Stomach (tissue), 19 donors: ENCODE measurements around the gene GRAP. TPM values are rescaled to one million over a fixed set of nuclear protein-coding genes. Genes with fewer than 3 reads are reported as not detected.
"Not testable (repeated sequence)": the region's sequence is repeated elsewhere in the genome, so short reads cannot be mapped to it uniquely, and the experiment has no call there.

ENCODE experiments used
- DNase-seq, 2 donors: peaks; one replicate each; pipeline versions ENCODE4 v3.0.0 to v3.0.0-alpha.2; 2013 to 2019
- H3K27ac ChIP-seq, 5 donors: fragments of 200-600 bp in 4 of 5; sonication (generic) in 4 of 5; one replicate each; pipeline ENCODE4 v1.5.1; 2013 to 2019; ENCODE audit warnings: mild to moderate bottlenecking in 1 of 5, moderate library complexity in 1 of 5
- H3K27me3 ChIP-seq, 3 donors: fragments of 200-600 bp; sonication (generic); one replicate each; pipeline ENCODE4 v1.5.1; 2017 to 2019; ENCODE audit warnings: mixed run types in 1 of 3
- H3K36me3 ChIP-seq, 4 donors: fragments of 200-600 bp; sonication (generic); 1 replicate in 3 of 4; 2 replicates in 1 of 4; pipeline ENCODE4 v1.5.1; 2016 to 2019
- H3K4me1 ChIP-seq, 4 donors: fragments of 200-600 bp; sonication (generic); one replicate each; pipeline ENCODE4 v1.5.1; 2016 to 2019
- H3K4me3 ChIP-seq, 4 donors: fragments of 200-600 bp; sonication (generic) in 3 of 4; one replicate each; pipeline ENCODE4 v1.5.1; 2016 to 2019; ENCODE audit warnings: mild to moderate bottlenecking in 1 of 4
- H3K9me3 ChIP-seq, 4 donors: fragments of 200-600 bp; sonication (generic); one replicate each; pipeline ENCODE4 v1.5.1; 2016 to 2019
- POLR2AphosphoS5 ChIP-seq, 3 donors: sonication (generic); formaldehyde crosslinking; IDR thresholded peaks; one replicate each; pipeline ENCODE4 v1.6.1; 2016; ENCODE audit warnings: antibody characterized with exemption in 3 of 3
- WGBS, 5 donors: extraction: QIAGEN DNeasy Blood & Tissue Kit in 3 of 5; methylation state at CpG; one replicate each; pipeline versions ENCODE4 v1.1.5 to v1.1.7; 2013 to 2018; 5-methylcytosine and 5-hydroxymethylcytosine counted together
- intact Hi-C: fragments of 100-400 bp; cut with DNase I; formaldehyde crosslinking; loops from one replicate; pipeline ENCODE4 v1.15.1; 2023; ENCODE audit warnings: low total_unique reads
- long read RNA-seq, 10 donors: transcript quantifications; one replicate each; lab custom pipeline, GENCODE V29; 2026
- polyA plus RNA-seq, 3 donors: library from polyadenylated mRNA; stranded (reverse); fragments of 200-250 nt; gene quantifications; one replicate each; pipeline ENCODE4 v1.2.3, GENCODE V29; 2013
- total RNA-seq, 5 donors: library from RNA; depleted of rRNA; stranded (reverse); fragments of >200 nt; gene quantifications; one replicate each; pipeline versions ENCODE4 v1.1.0 to v1.2.3, GENCODE V29; 2014 to 2016
- donor health status: healthy with polysubstance abuse.
- donor health status: Bipolar disorder and iron deficiency.
- donor health status: healthy.

GRAP gene
- 10 to 100 TPM in 1 of 5 donors, 1 to 10 TPM in 3, under 1 TPM in 1; 0.87 to 92.2 (median 2.0) TPM for total RNA-seq
- 1 to 10 TPM; 2.6 to 4.1 (median 3.3) TPM for polyA plus RNA-seq
- long read RNA-seq, donor 1, partial matches to known transcripts, result 0 of 2 reads
- long read RNA-seq, donor 1, other reads (novel, unspliced or antisense), result 0 of 2 reads
- long read RNA-seq, donor 2, transcript GRAP-201 (5 exons, 2,651 nt), result major isoform, 5 of 5 reads
- long read RNA-seq, donor 2, partial matches to known transcripts, result 0 of 5 reads
- long read RNA-seq, donor 2, other reads (novel, unspliced or antisense), result 0 of 5 reads
- long read RNA-seq, donor 3, partial matches to known transcripts, result 0 of 3 reads
- long read RNA-seq, donor 3, other reads (novel, unspliced or antisense), result 0 of 3 reads
- long read RNA-seq, donor 4, result 0 reads
- long read RNA-seq, donor 5, partial matches to known transcripts, result 0 of 1 reads
- long read RNA-seq, donor 5, other reads (novel, unspliced or antisense), result 0 of 1 reads
- long read RNA-seq, donor 6, transcript GRAP-201 (5 exons, 2,651 nt), result major isoform, 7 of 9 reads
- long read RNA-seq, donor 6, partial matches to known transcripts, result 0 of 9 reads
- long read RNA-seq, donor 6, other reads (novel, unspliced or antisense), result 0 of 9 reads
- long read RNA-seq, donor 7, partial matches to known transcripts, result 0 of 3 reads
- long read RNA-seq, donor 7, other reads (novel, unspliced or antisense), result 0 of 3 reads
- long read RNA-seq, donor 8, partial matches to known transcripts, result 0 of 4 reads
- long read RNA-seq, donor 8, other reads (novel, unspliced or antisense), result 0 of 4 reads
- long read RNA-seq, donor 9, result 0 reads
- long read RNA-seq, donor 10, partial matches to known transcripts, result 0 of 1 reads
- long read RNA-seq, donor 10, other reads (novel, unspliced or antisense), result 0 of 1 reads

DNA sequence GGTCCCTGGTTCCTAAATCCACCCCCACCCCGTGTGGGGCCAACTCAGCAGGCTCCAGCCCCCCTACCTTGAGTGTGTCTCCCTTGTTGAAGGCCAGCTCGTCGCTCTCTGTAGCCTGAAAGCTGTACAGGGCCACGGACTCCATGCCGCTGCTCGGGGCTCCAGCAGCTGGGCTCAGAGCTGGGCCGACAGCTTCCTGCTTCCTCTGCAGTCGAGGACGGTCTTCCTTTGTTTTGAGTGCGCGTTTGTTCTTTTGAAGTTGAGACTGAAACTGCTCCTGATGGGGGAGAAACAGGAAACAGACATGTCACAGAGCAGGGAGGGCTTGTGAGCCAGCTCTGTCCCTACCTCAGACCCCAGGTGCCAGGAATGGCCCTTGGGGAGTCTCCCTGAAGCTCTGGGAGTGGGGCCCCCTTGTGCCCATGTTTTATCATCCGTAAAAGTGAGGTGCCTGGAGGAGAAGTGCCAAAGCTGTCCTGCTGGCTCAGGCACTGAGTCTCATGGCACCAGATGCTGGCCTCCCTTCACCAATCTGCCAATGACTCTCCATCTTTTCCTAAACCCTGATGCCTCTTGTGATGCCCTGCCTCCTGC lies at the start of gene GRAP:
Gene GRAP, minus strand, starts transcription at position 176 of the 594 bp plus-strand sequence. Its CDS starts 31 bp downstream, at position 145.
- H3K27me3 ChIP-seq, H3K4me3 ChIP-seq, H3K9me3 ChIP-seq, H3K4me1 ChIP-seq, H3K27ac ChIP-seq, DNase-seq, intact Hi-C loops, H3K36me3 ChIP-seq: not testable (repeated sequence)
- WGBS, 5 donors, result no CpG with 5 or more reads among the region's 12 CpGs

DNA sequence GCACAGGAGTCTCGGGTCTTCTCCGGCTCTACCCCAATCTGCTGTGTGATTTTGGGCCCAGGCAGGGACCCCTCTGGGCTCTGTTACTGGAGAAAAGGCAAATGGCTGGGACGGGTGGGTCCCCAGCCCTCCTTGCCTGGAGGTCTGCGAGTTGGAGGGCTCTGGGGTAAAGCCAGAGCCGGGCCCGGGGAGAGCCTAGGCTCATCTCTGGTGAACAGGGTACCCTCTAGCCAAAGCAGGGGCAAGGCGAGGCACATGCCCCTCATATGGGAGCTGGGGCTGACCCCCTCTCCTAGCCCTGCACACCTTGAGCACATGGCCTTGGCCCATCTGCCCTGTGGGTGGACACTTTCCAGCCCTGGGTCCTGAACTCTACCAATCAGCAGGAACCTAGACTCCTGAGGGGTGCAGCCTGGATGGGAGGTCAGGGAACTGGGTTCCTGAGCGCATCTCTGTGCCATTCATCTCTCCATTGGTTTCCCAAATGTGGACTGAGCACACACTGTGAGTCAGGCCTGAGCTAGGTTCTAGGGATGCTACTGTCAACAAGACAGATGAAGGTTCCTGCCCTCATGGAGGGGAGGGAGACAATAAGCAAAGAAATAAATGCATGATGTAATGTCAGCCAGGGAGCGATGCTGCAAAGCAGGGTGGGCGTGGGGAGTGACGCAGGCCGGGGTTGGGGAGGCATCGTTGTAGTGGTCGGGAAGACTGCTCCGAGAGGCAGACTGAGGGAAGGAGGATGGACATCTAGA lies 47.1 kb upstream of the GRAP start:
- H3K36me3 ChIP-seq, H3K4me3 ChIP-seq, H3K4me1 ChIP-seq, H3K27me3 ChIP-seq, intact Hi-C loops, DNase-seq, H3K9me3 ChIP-seq: not testable (repeated sequence)
- WGBS, 5 donors, result 81 to 95% (median 91%) methylated on average over 2 to 7 of the region's 15 CpGs; no CpG with 5 or more reads in 1 of the 5 donors
- peak overlapping the region in 2 of 5 donors; percentile 74 to 78 for H3K27ac ChIP-seq

DNA sequence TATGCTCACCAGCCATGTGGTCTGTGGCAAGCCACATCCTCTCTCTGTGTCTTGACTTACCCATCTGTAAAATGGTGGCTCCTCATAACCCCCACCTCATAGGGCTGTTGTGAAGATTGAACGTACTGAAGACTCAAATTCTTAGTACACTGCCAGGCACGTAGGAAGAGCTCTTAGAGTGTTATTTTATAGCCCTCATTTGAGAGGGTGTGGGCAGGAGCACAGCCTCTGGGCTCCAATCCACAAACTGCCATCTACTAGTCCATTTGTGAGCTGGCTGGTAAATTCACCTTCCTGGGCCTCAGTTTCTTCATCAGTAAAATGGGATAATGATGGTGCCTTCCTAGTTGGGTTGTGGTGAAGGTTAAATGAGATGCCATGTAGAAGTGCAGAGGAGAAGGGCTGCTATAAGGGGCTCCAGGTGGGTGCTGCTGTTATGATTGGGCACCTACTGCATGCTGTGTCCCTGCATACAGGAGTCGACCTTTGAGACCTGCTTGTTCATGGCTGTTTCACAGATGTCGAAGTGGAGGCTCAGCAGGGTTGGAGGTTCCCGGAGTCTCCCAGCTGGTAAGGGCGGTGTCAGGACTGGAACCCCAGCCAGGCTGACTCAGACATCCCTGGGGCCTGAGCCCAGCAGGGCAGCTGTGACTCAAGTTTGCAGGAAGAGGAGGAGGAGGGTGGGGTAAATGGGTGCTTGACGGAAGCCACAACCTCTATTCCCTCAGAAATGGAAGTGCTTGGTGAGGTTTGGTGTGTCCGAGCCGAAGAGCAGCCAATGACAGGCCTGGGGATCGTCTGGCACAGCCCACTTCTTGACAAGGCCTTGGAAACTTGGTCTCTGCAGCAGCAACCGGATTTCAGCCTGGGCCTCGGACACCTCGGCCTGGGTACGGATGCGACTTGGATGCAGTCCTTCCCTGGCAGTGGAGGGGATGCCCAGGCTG lies 46.3 kb upstream of the GRAP start:
- 20 to 86% (median 54%) methylated on average over 1 to 12 of the region's 15 CpGs for WGBS, 5 donors
- intact Hi-C loops, H3K36me3 ChIP-seq, H3K27me3 ChIP-seq, H3K4me3 ChIP-seq, H3K4me1 ChIP-seq, DNase-seq, H3K9me3 ChIP-seq: not testable (repeated sequence)
- peak in 1 of 3 donors; percentile 73 for TF ChIP-seq POLR2AphosphoS5 (IDR thresholded peaks at IDR 0.05)
- H3K27ac ChIP-seq, result peak overlapping the region in 2 of 5 donors; percentile 74 to 78

DNA sequence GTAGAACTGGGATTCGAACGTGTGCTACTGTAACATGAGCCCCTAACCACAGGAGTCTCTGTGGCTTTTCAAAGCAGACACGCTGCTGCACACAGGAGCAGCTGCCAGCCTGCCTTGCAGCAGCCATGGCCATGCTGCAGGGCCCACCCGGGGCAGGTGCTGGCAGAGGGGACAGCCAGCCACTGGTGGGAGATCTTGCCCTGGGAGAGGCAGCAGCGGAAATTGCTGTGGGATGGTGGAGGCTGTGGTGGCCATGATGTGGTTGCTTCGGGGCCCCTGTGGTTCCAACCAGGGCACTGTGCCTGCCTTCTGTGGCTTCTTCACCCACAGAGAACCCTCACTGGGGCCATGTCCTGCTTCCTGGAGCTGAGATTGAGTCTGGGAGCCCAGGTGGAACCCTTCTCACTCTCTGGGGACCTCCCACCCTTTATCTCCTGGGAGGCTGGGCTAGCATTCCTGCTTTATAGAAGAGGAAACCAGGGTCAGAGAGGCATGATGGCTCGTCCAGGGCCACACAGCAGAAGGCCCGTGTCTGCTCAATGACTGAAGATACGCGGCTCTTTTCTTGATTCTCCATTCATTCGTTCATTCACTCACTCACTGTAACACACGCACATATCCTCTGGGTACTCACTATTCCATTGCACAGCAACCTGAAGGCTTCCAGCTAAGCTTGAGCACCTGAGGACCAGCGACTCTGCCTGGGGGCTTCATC lies 43.5 kb upstream of the GRAP start:
- intact Hi-C loops, H3K4me3 ChIP-seq, DNase-seq, H3K4me1 ChIP-seq, H3K27me3 ChIP-seq, H3K36me3 ChIP-seq, H3K27ac ChIP-seq, H3K9me3 ChIP-seq: not testable (repeated sequence)
- WGBS, 5 donors, result no CpG with 5 or more reads among the region's 13 CpGs

DNA sequence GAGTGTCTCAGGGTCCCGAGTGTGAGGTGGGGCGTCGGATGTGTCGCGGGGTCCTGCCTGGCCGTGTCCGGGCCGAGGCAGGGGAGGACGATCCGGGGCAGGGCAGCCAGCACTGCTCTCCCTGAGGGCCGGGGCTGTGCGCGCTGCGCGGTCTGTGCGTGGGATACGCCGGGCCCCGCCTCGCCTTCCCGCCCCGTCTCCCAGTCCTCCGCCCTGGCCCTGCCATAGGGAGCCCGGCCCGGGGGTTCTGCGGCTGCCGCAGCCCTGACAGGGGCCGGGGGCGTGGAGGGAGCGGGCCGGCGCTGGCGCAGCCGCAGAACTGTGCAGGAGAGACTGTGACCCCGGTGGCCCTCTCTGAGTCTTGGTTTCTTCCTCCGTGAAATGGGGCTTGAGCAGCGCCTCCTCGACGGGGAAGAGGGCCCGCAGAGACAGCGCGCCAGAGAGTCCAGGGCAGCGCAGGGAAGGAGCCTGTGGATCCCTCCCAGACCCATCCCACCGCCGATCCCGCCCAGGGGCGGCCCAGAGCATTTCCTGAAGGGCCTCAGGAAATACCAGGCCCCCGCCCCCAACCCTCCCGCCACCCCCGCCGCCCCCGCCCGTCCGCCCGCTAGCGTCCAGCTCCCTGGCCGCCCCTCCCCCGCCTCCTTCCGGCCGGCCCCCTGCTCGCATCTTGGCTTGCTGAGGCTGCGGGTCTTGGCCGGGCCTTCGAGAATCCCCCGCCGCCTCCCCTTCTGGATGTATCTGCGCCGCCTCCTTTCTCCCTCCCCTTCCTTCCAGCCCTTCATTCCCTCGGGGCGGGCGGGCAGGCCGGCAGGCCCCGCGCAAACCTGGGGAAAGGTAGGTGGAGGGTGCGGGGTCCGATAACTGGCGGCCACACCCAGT lies 42.3 kb upstream of the GRAP start:
- H3K27me3 ChIP-seq, DNase-seq, H3K9me3 ChIP-seq, H3K4me1 ChIP-seq, H3K36me3 ChIP-seq, intact Hi-C loops: not testable (repeated sequence)
- Histone ChIP-seq H3K4me3 (peak overlapping the region in 1 of 4 donors; percentile 29), H3K27ac (peak overlapping the region in 2 of 5 donors; percentile 65 to 77)
- 0 to 1% methylated on average over 10 of the region's 77 CpGs; no CpG with 5 or more reads in 3 of the 5 donors for WGBS, 5 donors

DNA sequence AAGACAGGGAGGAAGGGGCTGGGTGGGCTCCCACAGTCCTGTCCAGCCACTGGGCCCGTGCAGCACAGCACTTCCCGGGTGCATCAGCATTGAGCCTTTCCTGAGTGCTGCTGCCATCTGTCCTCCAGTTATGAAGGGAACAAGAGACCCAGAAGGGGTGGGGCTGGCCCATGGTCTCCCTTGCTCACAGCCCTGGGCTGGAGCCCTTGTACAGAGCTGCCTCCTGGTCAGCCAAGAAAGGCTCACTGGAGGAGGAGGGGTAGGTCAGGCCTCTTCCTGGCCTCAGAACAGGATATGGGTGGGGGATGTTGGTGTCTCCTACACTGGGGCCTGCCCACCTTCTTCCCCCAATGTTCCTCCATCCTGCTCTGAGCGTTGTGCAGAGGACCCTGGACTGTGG lies 30.6 kb upstream of the GRAP start:
- no CpG with 5 or more reads among the region's 3 CpGs for WGBS, 5 donors
- intact Hi-C loops, H3K27ac ChIP-seq, H3K4me3 ChIP-seq, DNase-seq, H3K36me3 ChIP-seq, H3K4me1 ChIP-seq, H3K27me3 ChIP-seq, H3K9me3 ChIP-seq: not testable (repeated sequence)

DNA sequence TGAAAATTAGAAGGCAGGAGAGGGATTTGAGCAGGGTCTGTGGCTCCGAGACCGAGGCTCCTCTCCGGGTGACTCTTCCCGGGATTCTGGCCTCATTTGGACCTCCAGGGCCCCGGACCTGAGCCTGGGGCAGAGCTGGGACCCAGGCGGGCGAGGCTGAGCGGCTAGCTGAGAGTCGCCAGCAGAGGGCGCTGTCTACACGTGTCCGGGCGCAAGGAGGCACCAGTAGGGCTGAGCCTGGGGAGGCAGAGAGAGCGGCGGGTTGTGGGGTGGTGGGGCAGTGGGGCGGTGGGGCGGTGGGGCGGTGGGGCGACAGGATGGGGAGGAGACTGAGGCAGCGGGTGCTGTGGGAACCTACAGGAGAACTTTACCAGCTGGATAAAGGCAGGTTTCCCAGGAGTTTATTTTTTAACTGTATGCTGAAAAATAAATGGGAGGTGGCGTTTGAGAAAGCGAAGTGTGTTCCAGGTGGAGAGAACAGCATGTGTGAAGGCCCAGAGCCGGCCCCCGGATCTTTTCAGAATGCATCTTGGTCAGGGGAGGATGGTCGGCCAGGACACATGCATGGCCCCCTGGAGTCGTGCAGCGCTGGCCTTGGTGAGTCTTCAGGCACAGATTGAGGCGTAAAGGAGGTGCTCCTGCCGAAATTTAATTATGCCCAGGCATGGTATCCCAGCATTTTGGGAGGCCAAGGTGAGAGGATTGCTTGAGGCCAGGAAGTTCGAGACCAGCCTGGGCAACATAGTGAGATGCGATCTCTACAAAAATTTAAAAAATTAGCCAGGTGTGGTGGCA lies 29.8 kb upstream of the GRAP start:
- 48 to 80% (median 63%) methylated on average over 5 to 8 of the region's 31 CpGs for WGBS, 5 donors
- H3K9me3 ChIP-seq, H3K27ac ChIP-seq, H3K27me3 ChIP-seq, H3K36me3 ChIP-seq, H3K4me1 ChIP-seq, H3K4me3 ChIP-seq, DNase-seq, intact Hi-C loops: not testable (repeated sequence)

DNA sequence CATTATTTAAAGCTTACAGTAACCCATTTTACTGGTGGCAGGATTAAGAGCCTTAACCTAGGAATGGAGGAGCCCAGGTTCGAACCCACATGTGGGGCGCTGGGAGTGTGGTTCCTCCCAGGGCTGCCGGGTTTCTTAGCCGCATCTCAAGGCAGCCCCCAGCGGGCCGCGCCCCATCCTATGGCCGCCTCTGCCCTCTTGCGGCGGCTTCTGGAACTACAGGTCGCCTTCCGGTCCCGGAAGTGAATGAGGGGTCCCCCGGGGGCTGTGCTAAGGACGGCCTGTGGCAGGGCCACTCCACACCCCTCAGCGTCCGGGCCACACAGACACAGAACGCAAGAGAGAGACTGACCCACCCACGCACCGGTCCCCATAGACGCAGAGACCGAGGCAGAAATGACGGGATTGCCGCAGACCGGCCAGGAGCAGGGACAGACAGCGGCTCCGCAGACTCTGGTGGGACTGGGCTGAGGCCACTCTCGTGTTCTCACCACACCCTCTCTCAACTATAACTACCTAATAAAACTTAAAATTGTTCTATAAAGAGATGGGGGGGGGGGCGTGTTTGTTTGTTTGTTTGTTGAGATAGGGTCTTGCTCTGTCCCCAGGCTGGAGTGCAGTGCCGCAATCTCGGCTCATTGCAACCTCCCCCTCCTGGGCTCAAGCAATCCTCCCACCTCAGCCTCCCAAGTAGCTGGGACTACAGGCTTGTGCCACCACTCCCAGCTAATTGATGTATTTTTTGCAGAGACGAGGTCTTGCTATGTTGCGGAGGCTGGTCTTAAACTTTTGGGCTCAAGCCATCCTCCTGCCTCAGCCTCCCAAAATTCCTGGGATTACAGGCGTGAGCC lies 23.8 kb upstream of the GRAP start:
- H3K9me3 ChIP-seq, H3K4me1 ChIP-seq, DNase-seq, intact Hi-C loops, H3K4me3 ChIP-seq, H3K27ac ChIP-seq, H3K36me3 ChIP-seq, H3K27me3 ChIP-seq: not testable (repeated sequence)
- no CpG with 5 or more reads among the region's 34 CpGs for WGBS, 5 donors
